Measurements from ENCODE around the gene ATRNL1.

ATRNL1 gene

GRCh38 chr10:115846528-115846927, 753.4 kb downstream of the ATRNL1 start:
- no peak overlapping the region for H3K4me3 ChIP-seq (ENCODE audit: low read depth, low read length)
- no peaks in the 10 kb centered on the region for H3K4me1 ChIP-seq
- H3K36me3 ChIP-seq, result no peaks in the 10 kb centered on the region
- no peak for DNase-seq
- H3K27me3 ChIP-seq, result no peaks in the 10 kb centered on the region
- TF ChIP-seq CTCF (IDR thresholded peaks at IDR 0.05; ENCODE audit: low read depth, low read length), result no peak
- H3K9me3 ChIP-seq, result no peaks in the 10 kb centered on the region

GRCh38 chr10:115849197-115849596, 756.0 kb downstream of the ATRNL1 start:
- Histone ChIP-seq H3K27me3 (no peaks in the 10 kb centered on the region), H3K9me3 (no peaks in the 10 kb centered on the region), H3K36me3 (no peaks in the 10 kb centered on the region), H3K4me1 (no peaks in the 10 kb centered on the region), H3K4me3 (ENCODE audit: low read depth, low read length) (no peak overlapping the region)
- TF ChIP-seq CTCF (IDR thresholded peaks at IDR 0.05; ENCODE audit: low read depth, low read length), result no peak
- DNase-seq, result no peak

- no peaks in the 10 kb centered on the region for H3K27me3 ChIP-seq
- no peak overlapping the region for H3K4me3 ChIP-seq (ENCODE audit: low read depth, low read length)
- no peaks in the 10 kb centered on the region for H3K36me3 ChIP-seq
- DNase-seq, result no peak
- no peak for TF ChIP-seq CTCF (IDR thresholded peaks at IDR 0.05; ENCODE audit: low read depth, low read length)
- H3K4me1 ChIP-seq, result no peaks in the 10 kb centered on the region
- H3K9me3 ChIP-seq, result no peaks in the 10 kb centered on the region
These were observed 757.5 kb downstream of the ATRNL1 start for GRCh38 chr10:115850666-115851065.

GRCh38 chr10:115851695-115852094, 758.5 kb downstream of the ATRNL1 start:
- Histone ChIP-seq H3K36me3 (no peaks in the 10 kb centered on the region), H3K9me3 (no peaks in the 10 kb centered on the region), H3K4me1 (no peaks in the 10 kb centered on the region), H3K4me3 (ENCODE audit: low read depth, low read length) (no peak overlapping the region), H3K27me3 (no peaks in the 10 kb centered on the region)
- DNase-seq, result no peak
- TF ChIP-seq CTCF (IDR thresholded peaks at IDR 0.05; ENCODE audit: low read depth, low read length), result no peak

- DNase-seq, result no peak
- Histone ChIP-seq H3K4me1 (no peaks in the 10 kb centered on the region), H3K36me3 (no peaks in the 10 kb centered on the region), H3K9me3 (no peaks in the 10 kb centered on the region), H3K4me3 (ENCODE audit: low read depth, low read length) (no peak overlapping the region), H3K27me3 (no peaks in the 10 kb centered on the region)
- no peak for TF ChIP-seq CTCF (IDR thresholded peaks at IDR 0.05; ENCODE audit: low read depth, low read length)
These were observed 761.7 kb downstream of the ATRNL1 start for GRCh38 chr10:115854740-115855435.

- Histone ChIP-seq H3K27me3 (no peaks in the 10 kb centered on the region), H3K9me3 (no peaks in the 10 kb centered on the region), H3K4me3 (ENCODE audit: low read depth, low read length) (no peak overlapping the region), H3K36me3 (no peaks in the 10 kb centered on the region), H3K4me1 (no peaks in the 10 kb centered on the region)
- TF ChIP-seq CTCF (IDR thresholded peaks at IDR 0.05; ENCODE audit: low read depth, low read length), result no peak
- no peak for DNase-seq
These were observed 763.4 kb downstream of the ATRNL1 start for GRCh38 chr10:115856580-115856979.

All from BE2C (cell line).